HG03558 (cell line): Measurements from ENCODE around the gene BRMS1.
"Not testable (repeated sequence)": the region's sequence is repeated elsewhere in the genome, so short reads cannot be mapped to it uniquely, and the experiment has no call there.

Experiments
- ATAC-seq: cut with Tn5 transposase; IDR thresholded peaks from one replicate; pipeline ENCODE4 v1.9.1; 2021; ENCODE audit warnings: moderate number of reproducible peaks; ENCODE audit not compliant: unreplicated experiment; ENCODE audit errors: extremely low read depth

BRMS1 gene

GRCh38 chr11:66326261-66327111 lies 18.4 kb downstream of the BRMS1 start:
- no peak for ATAC-seq

- ATAC-seq, result no peak
Observed at GRCh38 chr11:66325263-66325671, 19.6 kb downstream of the BRMS1 start.

DNA sequence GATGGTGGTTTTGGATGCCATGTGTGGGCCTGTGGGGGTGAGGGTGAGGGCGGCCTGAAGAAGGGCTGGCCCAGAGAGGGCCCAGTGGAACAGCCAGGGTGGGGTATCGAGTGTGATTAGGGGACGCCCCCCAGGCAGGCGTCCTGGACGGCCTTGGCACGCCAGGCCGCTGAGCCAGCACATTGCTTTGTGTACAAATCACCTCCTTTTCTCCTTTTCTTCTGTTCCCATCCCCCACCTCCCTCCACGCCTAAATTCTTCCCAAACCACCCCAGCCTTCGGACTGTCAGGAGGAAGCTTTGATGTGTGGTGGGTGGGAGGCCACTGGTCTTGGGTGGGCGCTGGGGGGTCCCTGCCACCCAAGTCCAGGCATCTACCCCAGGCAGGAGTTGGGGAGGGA lies 20.2 kb downstream of the BRMS1 start:
- no peak for ATAC-seq

DNA sequence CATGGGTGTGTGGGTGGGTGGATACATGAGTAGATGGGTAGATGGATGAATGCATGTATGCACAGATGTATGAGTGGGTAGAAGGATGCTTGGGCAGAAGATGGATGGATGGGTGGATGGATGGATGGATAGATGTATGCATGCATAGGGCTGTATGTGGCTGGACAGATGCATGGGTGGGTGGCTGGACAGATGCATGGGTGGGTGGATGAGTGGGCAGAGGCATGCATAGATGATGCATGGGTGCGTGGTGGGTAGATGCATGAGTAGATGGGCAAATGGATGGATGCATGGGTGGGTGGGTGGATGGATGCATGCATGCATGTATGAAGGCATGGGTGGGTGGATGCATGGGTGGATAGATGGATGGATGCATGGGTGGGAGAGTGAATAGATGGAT lies 21.2 kb downstream of the BRMS1 start:
- ATAC-seq, result no peak

GRCh38 chr11:66322732-66323427 lies 22.0 kb downstream of the BRMS1 start:
- ATAC-seq, result no peak

DNA sequence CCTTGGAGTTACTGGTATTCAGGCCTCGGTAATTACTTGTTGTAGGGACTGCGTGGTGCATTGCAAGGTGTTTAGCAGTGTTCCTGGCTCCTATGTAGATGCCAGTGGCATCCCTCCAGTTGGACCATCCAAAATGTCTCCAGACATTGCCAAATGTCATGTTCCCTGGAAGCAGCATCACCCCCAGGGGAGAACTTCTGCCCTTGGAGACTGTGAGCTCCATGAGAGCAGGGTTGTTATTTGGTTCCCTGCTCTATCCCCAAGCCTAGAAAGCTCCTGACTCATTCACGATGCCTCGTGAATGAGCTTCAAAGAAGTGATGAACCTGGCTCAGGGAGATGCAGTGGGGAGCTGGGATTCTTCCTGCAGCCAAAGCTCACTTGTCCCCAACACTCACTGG lies 23.3 kb downstream of the BRMS1 start:
- ATAC-seq, result no peak

GRCh38 chr11:66320748-66321147 lies 24.2 kb downstream of the BRMS1 start:
- not testable (repeated sequence) for ATAC-seq

GRCh38 chr11:66320289-66320688 lies 24.6 kb downstream of the BRMS1 start:
- not testable (repeated sequence) for ATAC-seq

GRCh38 chr11:66318600-66318970 lies 26.3 kb downstream of the BRMS1 start:
- ATAC-seq, result no peak

- no peak for ATAC-seq
Observed at GRCh38 chr11:66317723-66318599, 26.9 kb downstream of the BRMS1 start.

DNA sequence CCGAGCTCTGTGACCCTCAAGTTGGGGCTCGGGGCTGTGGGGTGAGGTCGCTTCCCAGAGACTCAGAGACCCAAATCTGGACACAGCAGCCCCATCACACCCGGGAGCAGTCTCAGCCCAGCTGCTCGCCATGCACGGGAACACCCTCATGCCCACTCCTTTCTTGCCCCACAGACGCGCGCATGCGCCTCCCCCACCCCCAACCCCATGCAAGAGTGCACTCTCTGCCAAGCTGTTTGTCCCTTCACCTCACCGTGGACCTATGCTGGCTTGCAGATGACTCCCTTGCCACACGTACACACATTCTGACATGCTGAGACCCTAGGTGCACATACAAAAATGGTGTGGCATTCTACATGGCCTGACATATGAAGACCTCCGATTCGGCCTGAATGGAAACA lies 27.6 kb downstream of the BRMS1 start:
- no peak for ATAC-seq

- ATAC-seq, result no peak
Observed at GRCh38 chr11:66316849-66317251, 28.1 kb downstream of the BRMS1 start, which contains the start of gene CD248. CD248 (minus strand) TSS chr11:66317044; CDS start chr11:66317027, 17 bp downstream.

DNA sequence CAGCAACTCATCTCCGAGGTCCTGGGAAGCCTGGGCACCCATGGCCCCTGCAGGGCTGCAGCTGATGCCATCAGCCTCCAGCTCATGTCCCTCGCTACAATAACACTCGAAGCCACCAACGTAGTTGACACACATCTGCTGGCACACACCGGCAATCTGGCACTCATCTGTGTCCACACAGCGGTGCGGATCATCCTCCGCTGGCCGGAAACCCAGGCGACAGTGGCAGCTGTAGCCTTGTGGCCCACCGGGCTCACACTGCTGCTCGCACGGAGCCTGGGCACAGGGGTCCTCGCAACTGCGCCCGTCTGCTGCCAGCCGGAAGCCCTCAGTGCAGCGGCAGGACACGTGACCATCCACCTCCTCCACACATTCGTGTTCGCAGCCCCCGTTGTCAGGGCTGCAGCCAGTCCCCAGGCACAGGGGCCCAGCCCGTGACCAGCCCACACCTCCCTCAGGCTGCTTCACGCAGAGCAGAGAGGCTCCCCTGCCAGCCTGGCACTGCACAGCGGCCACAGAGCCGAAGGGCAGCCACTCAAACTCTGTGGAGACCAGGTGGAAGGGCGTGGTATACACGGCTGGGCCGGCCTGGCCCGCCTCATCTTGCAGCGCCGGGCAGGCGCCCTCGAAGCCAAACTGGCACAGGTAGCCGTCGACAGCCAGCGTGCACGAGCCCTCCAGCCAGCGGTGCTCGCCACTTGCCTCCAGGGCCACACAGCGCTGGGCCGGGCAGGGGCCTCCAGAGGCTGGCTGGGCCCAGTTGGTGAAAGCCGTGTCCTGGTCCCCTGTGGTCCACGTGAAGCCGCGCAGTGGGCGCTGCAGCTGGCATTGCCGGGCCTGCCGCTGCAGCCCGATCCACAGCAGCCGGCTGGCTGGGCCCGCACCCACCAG lies 28.7 kb downstream of the BRMS1 start:
- no peak for ATAC-seq

GRCh38 chr11:66315498-66315885 lies 29.4 kb downstream of the BRMS1 start:
- ATAC-seq, result no peak

DNA sequence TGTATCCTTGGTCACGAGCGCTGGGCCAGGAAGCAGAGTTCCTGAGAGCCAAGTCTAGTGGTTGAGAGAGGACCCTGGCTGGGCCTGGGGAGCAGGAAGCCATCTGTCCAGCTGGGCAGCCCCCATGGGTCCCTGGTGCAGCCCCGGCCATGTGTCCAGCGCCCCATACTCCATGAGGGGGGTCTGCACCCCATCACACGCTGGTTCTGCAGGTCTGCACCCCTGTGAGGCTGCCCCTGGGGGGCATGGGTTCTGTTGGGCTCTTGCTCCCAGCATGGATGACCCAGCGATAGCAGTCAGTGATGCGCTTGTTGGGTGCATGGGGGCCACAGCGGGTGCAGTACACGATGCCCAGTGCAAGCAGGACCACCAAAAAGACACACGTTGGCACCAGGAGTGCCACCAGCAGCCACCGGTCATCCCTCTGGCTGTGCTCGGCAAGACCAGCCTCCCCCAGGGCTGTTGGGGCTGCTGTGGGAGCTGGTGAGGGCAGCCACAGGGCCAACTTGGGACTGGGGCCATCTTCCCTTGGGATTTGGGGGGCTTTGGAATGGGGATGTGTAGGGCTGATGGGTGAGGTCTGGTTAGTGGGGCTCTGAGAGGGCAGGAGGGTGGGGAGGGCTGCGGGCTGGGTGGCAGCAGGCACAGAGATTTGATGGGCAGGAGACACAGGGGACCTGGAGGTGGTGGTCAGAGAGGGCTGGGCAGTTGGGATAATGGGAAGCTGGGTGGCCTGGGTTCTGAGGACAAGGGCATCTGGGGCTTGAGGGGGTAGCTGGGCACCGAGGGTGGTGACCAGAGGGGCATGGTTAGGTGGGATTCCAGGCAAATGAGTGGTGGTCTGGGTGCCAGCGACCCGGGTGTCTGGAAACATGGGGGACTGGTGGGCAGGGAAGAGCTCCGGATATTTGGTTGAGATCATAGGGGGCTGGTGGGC lies 30.1 kb downstream of the BRMS1 start:
- no peak for ATAC-seq

DNA sequence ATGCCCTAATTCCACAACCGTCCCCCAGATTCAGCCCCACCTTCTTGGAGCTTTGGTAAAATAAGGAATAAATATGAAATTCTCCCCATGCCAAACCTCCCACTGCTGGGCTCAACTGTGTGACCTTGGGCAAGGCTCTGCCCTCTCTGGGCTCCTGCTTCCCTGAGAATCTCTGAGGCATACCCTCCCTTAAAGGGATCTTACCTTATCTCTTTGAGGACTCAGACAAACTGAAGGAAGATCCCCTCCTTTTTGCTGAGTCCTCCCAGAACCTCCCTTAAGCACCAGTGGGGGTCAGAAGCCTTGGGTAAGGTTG lies 30.8 kb downstream of the BRMS1 start:
- no peak for ATAC-seq

- no peak for ATAC-seq
Observed at GRCh38 chr11:66313321-66314185, 31.4 kb downstream of the BRMS1 start.
